Breast epithelium (tissue), 4 donors: Measurements from ENCODE around the gene SRA1. TPM values are rescaled to one million over a fixed set of nuclear protein-coding genes. Genes with fewer than 3 reads are reported as not detected.

Experiments used
- DNase-seq, 2 donors: peaks; one replicate each; pipeline ENCODE4 v3.0.0-alpha.2; 2019; ENCODE audit warnings: low spot score in 2 of 2
- H3K27ac ChIP-seq, 2 donors: fragments of 200-600 bp; sonication (generic) in 1 of 2; one replicate each; pipeline ENCODE4 v1.5.1; 2016 to 2019; ENCODE audit warnings: mild to moderate bottlenecking in 1 of 2
- H3K27me3 ChIP-seq, 2 donors: fragments of 200-600 bp; sonication (generic) in 1 of 2; one replicate each; pipeline versions ENCODE4 v1.5.1 to v1.6.0; 2017 to 2019; ENCODE audit warnings: control low read depth in 1 of 2, mild to moderate bottlenecking in 1 of 2
- H3K36me3 ChIP-seq: fragments of 200-600 bp; one replicate; pipeline ENCODE4 v1.5.1; 2019
- H3K4me1 ChIP-seq, 2 donors: fragments of 200-600 bp; sonication (generic); one replicate each; pipeline ENCODE4 v1.5.1; 2016 to 2019; ENCODE audit warnings: control low read depth in 1 of 2
- H3K4me3 ChIP-seq, 3 donors: fragments of 200-600 bp; sonication (generic); 1 replicate in 2 of 3; 2 replicates in 1 of 3; pipeline ENCODE4 v1.5.1; 2016 to 2019; ENCODE audit warnings: mild to moderate bottlenecking in 3 of 3, moderate library complexity in 2 of 3
- H3K9me3 ChIP-seq, 2 donors: fragments of 200-600 bp; sonication (generic) in 1 of 2; one replicate each; pipeline ENCODE4 v1.5.1; 2016 to 2019; ENCODE audit warnings: control low read depth in 1 of 2
- CTCF ChIP-seq, 3 donors: fragments of 450-650 bp; IDR thresholded peaks; one replicate each; pipeline ENCODE4 v1.5.1; 2016 to 2017; ENCODE audit warnings: antibody characterized with exemption in 3 of 3, mild to moderate bottlenecking in 3 of 3, moderate library complexity in 3 of 3
- POLR2A ChIP-seq: fragments of 450-650 bp; IDR thresholded peaks from one replicate; pipeline ENCODE4 v1.6.1; 2016; ENCODE audit warnings: antibody characterized with exemption, mild to moderate bottlenecking, moderate library complexity
- POLR2AphosphoS5 ChIP-seq, 3 donors: sonication (generic); formaldehyde crosslinking; IDR thresholded peaks; one replicate each; pipeline ENCODE4 v1.6.1; 2017; ENCODE audit warnings: antibody characterized with exemption in 3 of 3
- intact Hi-C: fragments of 100-400 bp; cut with DNase I; formaldehyde crosslinking; loops from one replicate; pipeline ENCODE4 v1.15.1; 2023; ENCODE audit warnings: low total_unique reads
- total RNA-seq, 3 donors: library from RNA; depleted of rRNA; stranded (reverse); fragments of >200 nt; gene quantifications; one replicate each; pipeline ENCODE4 v1.1.0, GENCODE V29; 2016

SRA1 gene
- total RNA-seq, 3 donors from 2014 or later = 13.6 to 28.4 (median 24.9) TPM

GRCh38 chr5:140544986-140545385, 12.3 kb downstream of the SRA1 start:
- Histone ChIP-seq H3K27ac (no peak overlapping the region), H3K27me3 (no peaks in the 10 kb centered on the region), H3K36me3 (no peaks in the 10 kb centered on the region), H3K4me3 (no peak overlapping the region), H3K9me3 (no peaks in the 10 kb centered on the region), H3K4me1 (peaks cover 0 to 22% of the 10 kb centered on the region in 2 donors)
- no peak for DNase-seq
- no peak for TF ChIP-seq POLR2AphosphoS5 (IDR thresholded peaks at IDR 0.05)
- no peak for TF ChIP-seq CTCF (IDR thresholded peaks at IDR 0.05)
- no peak for TF ChIP-seq POLR2A
- intact Hi-C loops = no loop called here

- Histone ChIP-seq H3K4me3 (no peak overlapping the region), H3K27me3 (no peaks in the 10 kb centered on the region), H3K4me1 (peaks cover 0 to 6% of the 10 kb centered on the region in 2 donors), H3K36me3 (no peaks in the 10 kb centered on the region), H3K27ac (no peak overlapping the region), H3K9me3 (no peaks in the 10 kb centered on the region)
- TF ChIP-seq CTCF (IDR thresholded peaks at IDR 0.05) = no peak
- TF ChIP-seq POLR2AphosphoS5 (IDR thresholded peaks at IDR 0.05) = no peak
- TF ChIP-seq POLR2A = no peak
- no peak for DNase-seq
- intact Hi-C loops = no loop called here
Measured at GRCh38 chr5:140542972-140543371, 14.3 kb downstream of the SRA1 start.

GRCh38 chr5:140540227-140540626, 17.0 kb downstream of the SRA1 start:
- no peaks in the 10 kb centered on the region for H3K4me1 ChIP-seq
- intact Hi-C loops = no loop called here
- no peaks in the 10 kb centered on the region for H3K36me3 ChIP-seq
- no peak overlapping the region for H3K27ac ChIP-seq
- DNase-seq = no peak
- no peaks in the 10 kb centered on the region for H3K27me3 ChIP-seq
- H3K9me3 ChIP-seq = no peaks in the 10 kb centered on the region
- TF ChIP-seq POLR2AphosphoS5 (IDR thresholded peaks at IDR 0.05) = no peak
- TF ChIP-seq POLR2A = no peak
- no peak for TF ChIP-seq CTCF (IDR thresholded peaks at IDR 0.05)
- H3K4me3 ChIP-seq = no peak overlapping the region

GRCh38 chr5:140524003-140524402, 33.3 kb downstream of the SRA1 start:
- TF ChIP-seq POLR2A (no peak), POLR2AphosphoS5 (IDR thresholded peaks at IDR 0.05) (no peak), CTCF (IDR thresholded peaks at IDR 0.05) (no peak)
- Histone ChIP-seq H3K4me1 (no peaks in the 10 kb centered on the region), H3K4me3 (no peak overlapping the region), H3K27me3 (no peaks in the 10 kb centered on the region), H3K36me3 (peaks cover 3% of the 10 kb centered on the region), H3K27ac (no peak overlapping the region), H3K9me3 (no peaks in the 10 kb centered on the region)
- DNase-seq = no peak
- intact Hi-C loops = no loop called here

- no peak overlapping the region for H3K4me3 ChIP-seq
- TF ChIP-seq POLR2A (no peak), POLR2AphosphoS5 (IDR thresholded peaks at IDR 0.05) (no peak)
- peaks cover 3% of the 10 kb centered on the region for H3K36me3 ChIP-seq
- no peaks in the 10 kb centered on the region for H3K4me1 ChIP-seq
- DNase-seq = no peak
- no peak overlapping the region for H3K27ac ChIP-seq
- H3K27me3 ChIP-seq = no peaks in the 10 kb centered on the region
- H3K9me3 ChIP-seq = no peaks in the 10 kb centered on the region
- intact Hi-C loops = no loop called here
Measured at GRCh38 chr5:140513124-140513523, 44.1 kb downstream of the SRA1 start.

GRCh38 chr5:140509898-140510297, 47.4 kb downstream of the SRA1 start:
- H3K27me3 ChIP-seq = no peaks in the 10 kb centered on the region

More at GRCh38 chr5:140509898-140510297, 47.4 kb downstream of the SRA1 start:
- intact Hi-C loops = no loop called here
- H3K27ac ChIP-seq = no peak overlapping the region
- H3K4me3 ChIP-seq = no peak overlapping the region
- TF ChIP-seq POLR2A (no peak), POLR2AphosphoS5 (IDR thresholded peaks at IDR 0.05) (no peak), CTCF (IDR thresholded peaks at IDR 0.05) (no peak)
- H3K4me1 ChIP-seq = no peaks in the 10 kb centered on the region
- H3K36me3 ChIP-seq = peaks cover 20% of the 10 kb centered on the region
- no peaks in the 10 kb centered on the region for H3K9me3 ChIP-seq
- no peak for DNase-seq
